SU-DHL-6 (cell line): ENCODE measurements around the gene DEDD.

Experiments
- H2AFZ ChIP-seq: fragments of 200-600 bp; sonication (generic); 2 replicates; pipeline ENCODE4 v1.6.1; 2014; ENCODE audit warnings: low read depth, mild to moderate bottlenecking, moderate library complexity, mixed read lengths, antibody characterized with exemption, low read length; ENCODE audit not compliant: severe bottlenecking
- H3F3A ChIP-seq: fragments of 200-600 bp; shearing (Covaris generic); 2 replicates; pipeline ENCODE4 v1.6.0; 2016; ENCODE audit warnings: antibody characterized with exemption, mild to moderate bottlenecking; ENCODE audit not compliant: insufficient read depth
- H3K27ac ChIP-seq: fragments of 200-600 bp; sonication (generic); 2 replicates; pipeline ENCODE4 v1.5.1; 2016; ENCODE audit warnings: low read depth, mild to moderate bottlenecking, low read length, moderate library complexity, mixed read lengths
- H3K27me3 ChIP-seq: fragments of 200-600 bp; sonication (generic), shearing (Covaris generic); 2 replicates; pipeline ENCODE4 v1.6.0; 2014; ENCODE audit warnings: mild to moderate bottlenecking, low read length
- H3K36me3 ChIP-seq: fragments of 200-600 bp; sonication (generic); 2 replicates; pipeline ENCODE4 v1.6.1; 2014; ENCODE audit warnings: mild to moderate bottlenecking, low read length, mixed read lengths
- H3K4me2 ChIP-seq: fragments of 300-600, 200-600 bp; shearing (Covaris generic), sonication (generic); 2 replicates; pipeline ENCODE4 v1.6.0; 2014; ENCODE audit warnings: low read length, low read depth, mild to moderate bottlenecking; ENCODE audit not compliant: poor library complexity, severe bottlenecking
- H3K4me3 ChIP-seq: fragments of 200-600 bp; sonication (generic); 2 replicates; pipeline ENCODE4 v1.5.1; 2014; ENCODE audit warnings: antibody characterized with exemption, low read length, mild to moderate bottlenecking, mixed read lengths; ENCODE audit not compliant: insufficient read depth, poor library complexity, severe bottlenecking
- H3K79me2 ChIP-seq: fragments of 200-600 bp; sonication (generic); 2 replicates; pipeline ENCODE4 v1.6.1; 2014; ENCODE audit warnings: mild to moderate bottlenecking, low read length, moderate library complexity; ENCODE audit not compliant: insufficient read depth
- H3K9ac ChIP-seq: fragments of 200-600 bp; sonication (generic); 2 replicates; pipeline ENCODE4 v1.7.0; 2014; ENCODE audit warnings: mild to moderate bottlenecking, low read length
- H3K9me2 ChIP-seq: fragments of 200-600 bp; sonication (generic); replicated peaks from 2 replicates; pipeline ENCODE4 v1.6.1; 2014; ENCODE audit warnings: low read length; ENCODE audit not compliant: insufficient read depth
- H3K9me3 ChIP-seq: fragments of 200-600 bp; sonication (generic); 2 replicates; pipeline ENCODE4 v1.6.1; 2014; ENCODE audit warnings: low read length, mixed read lengths; ENCODE audit not compliant: insufficient read depth
- H4K20me1 ChIP-seq: fragments of 200-600 bp; sonication (generic); 2 replicates; pipeline ENCODE4 v1.6.1; 2014; ENCODE audit warnings: low read depth, mild to moderate bottlenecking, antibody characterized with exemption, low read length, moderate library complexity, mixed read lengths
- CTCF ChIP-seq: fragments of 200-600 bp; sonication (generic); IDR thresholded peaks from one replicate; pipeline ENCODE4 v1.5.1; 2017; ENCODE audit warnings: antibody characterized with exemption, mild to moderate bottlenecking, low read length, moderate library complexity; ENCODE audit not compliant: insufficient read depth, poor library complexity, severe bottlenecking
- EZH2phosphoT487 ChIP-seq: fragments of 200-600 bp; sonication (generic), shearing (Covaris generic); conservative IDR thresholded peaks from 2 replicates; pipeline ENCODE4 v1.6.1; 2018; ENCODE audit warnings: mild to moderate bottlenecking, antibody characterized with exemption, low read length, moderate library complexity, mixed read lengths

The DEDD gene

GRCh38 chr1:161158316-161159010, 26.0 kb upstream of the DEDD start:
- no peak overlapping the region for H2AFZ ChIP-seq
- no peaks in the 10 kb centered on the region for H3K9me3 ChIP-seq
- peak overlapping the region; percentile 97 for H3K4me2 ChIP-seq
- no peaks in the 10 kb centered on the region for H3K36me3 ChIP-seq
- peaks cover 10% of the 10 kb centered on the region for H3F3A ChIP-seq
- H3K27ac ChIP-seq = no peak overlapping the region
- H3K4me3 ChIP-seq = peak overlapping the region; percentile 87
- no peaks in the 10 kb centered on the region for H3K27me3 ChIP-seq
- TF ChIP-seq EZH2phosphoT487 (no peak), CTCF (no peak)
- peak overlapping the region; percentile 96 for H3K9ac ChIP-seq
- H3K9me2 ChIP-seq = no peaks in the 10 kb centered on the region
- H3K79me2 ChIP-seq = peaks cover 10% of the 10 kb centered on the region
- no peaks in the 10 kb centered on the region for H4K20me1 ChIP-seq

GRCh38 chr1:161157867-161158266, 25.4 kb upstream of the DEDD start:
- Histone ChIP-seq H3K9me2 (no peaks in the 10 kb centered on the region), H3K4me3 (no peak overlapping the region), H3K27me3 (no peaks in the 10 kb centered on the region), H2AFZ (no peak overlapping the region), H3K36me3 (no peaks in the 10 kb centered on the region), H3K27ac (no peak overlapping the region), H4K20me1 (no peaks in the 10 kb centered on the region), H3K79me2 (peaks cover 10% of the 10 kb centered on the region), H3K9ac (no peak overlapping the region), H3K9me3 (no peaks in the 10 kb centered on the region), H3K4me2 (no peak overlapping the region), H3F3A (peaks cover 10% of the 10 kb centered on the region)
- no peak for TF ChIP-seq CTCF
- TF ChIP-seq EZH2phosphoT487 = no peak

GRCh38 chr1:161153682-161154337, 21.3 kb upstream of the DEDD start, which contains the start of gene UFC1:
Gene UFC1, plus strand, starts transcription at chr1:161153978. Its CDS starts 20 bp downstream, at chr1:161153998.
- Histone ChIP-seq H3K27me3 (no peaks in the 10 kb centered on the region), H3K27ac (peak within 1 kb of the TSS; percentile 85), H3K4me3 (peak within 1 kb of the TSS; percentile 77), H3K79me2 (peaks cover 4% of the 10 kb centered on the region; the same call in 1 of the 2 replicates), H3K36me3 (no peaks in the 10 kb centered on the region), H3K9me3 (no peaks in the 10 kb centered on the region), H3F3A (peaks cover 10% of the 10 kb centered on the region), H2AFZ (peak within 1 kb of the TSS; percentile 69), H4K20me1 (no peaks in the 10 kb centered on the region), H3K9ac (peak within 1 kb of the TSS; percentile 70), H3K9me2 (no peaks in the 10 kb centered on the region), H3K4me2 (peak within 1 kb of the TSS; percentile 89)
- TF ChIP-seq EZH2phosphoT487 (no peak), CTCF (no peak)
